Myocyte (in vitro differentiated cells): ENCODE measurements around the gene POC1A. TPM values are rescaled to one million over a fixed set of nuclear protein-coding genes. Genes with fewer than 3 reads are reported as not detected.
A peak's percentile ranks its signal among the peaks of the same experiment; 100 is the strongest.

Source experiments
- DNase-seq: peaks from one replicate; pipeline ENCODE4 v3.0.0-alpha.2; 2012; ENCODE audit warnings: low read depth
- total RNA-seq: library from RNA; depleted of rRNA; stranded (reverse); fragments of >200 nt; gene quantifications from 2 replicates; pipeline ENCODE4 v1.2.3, GENCODE V29; 2014

The POC1A gene
- total RNA-seq, 1 donor from 2014 or later = 1.3 TPM

- DNase-seq = no peak
Measured at GRCh38 chr3:52086976-52087663, 67.1 kb downstream of the POC1A start.

DNA sequence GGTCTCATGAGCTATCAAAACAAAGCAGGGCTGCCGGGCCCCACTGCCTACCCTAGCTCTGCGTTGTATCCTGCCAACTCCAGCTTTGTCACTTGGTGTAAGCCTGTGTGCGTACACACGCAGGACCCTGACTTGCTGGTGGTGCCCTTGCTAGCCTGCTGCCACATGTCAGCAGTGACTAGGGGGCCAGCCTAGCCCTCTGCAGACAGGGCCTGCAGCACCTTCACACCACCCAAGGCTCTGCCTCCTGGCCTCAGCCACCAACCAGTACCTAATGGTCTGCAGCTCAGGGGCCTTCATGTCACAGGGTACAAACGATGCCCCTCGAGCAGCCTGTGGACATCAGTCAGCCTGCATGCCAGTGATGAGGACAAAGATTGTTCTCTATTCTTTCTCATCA, 67.8 kb downstream of the POC1A start:
- no peak for DNase-seq

GRCh38 chr3:52085681-52086282, 68.4 kb downstream of the POC1A start:
- peak; percentile 66 for DNase-seq

- peak; percentile 36 for DNase-seq
Measured at GRCh38 chr3:52084954-52085680, 69.1 kb downstream of the POC1A start.

- DNase-seq = no peak
Measured at GRCh38 chr3:52084216-52084945, 69.8 kb downstream of the POC1A start.

DNA sequence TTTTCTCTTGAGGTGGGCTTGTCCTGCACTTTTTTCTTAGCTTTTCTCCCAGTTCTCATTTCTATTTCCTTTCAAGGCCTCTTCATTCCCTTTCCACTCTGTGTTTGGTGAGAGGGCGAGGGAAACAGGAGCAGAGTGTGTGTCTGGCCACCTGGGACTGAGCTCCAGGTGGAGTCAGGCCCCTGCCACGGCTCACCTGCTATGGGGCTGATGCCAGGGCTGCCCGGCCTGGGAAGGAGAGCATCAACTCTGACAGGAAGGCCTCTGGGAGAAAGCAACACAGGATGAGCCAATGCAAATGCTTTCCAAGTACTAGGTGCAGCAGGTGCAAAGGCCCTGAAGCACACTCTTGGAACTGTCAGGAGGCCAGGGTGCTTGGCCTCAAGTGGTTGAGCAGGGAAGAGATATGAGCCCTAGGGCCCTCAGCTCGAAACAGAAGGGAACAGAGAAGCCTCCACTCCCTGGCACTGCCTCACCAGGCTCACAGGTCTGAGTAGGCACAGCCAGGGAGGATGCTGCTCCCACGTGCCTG, 70.6 kb downstream of the POC1A start:
- DNase-seq = no peak

DNA sequence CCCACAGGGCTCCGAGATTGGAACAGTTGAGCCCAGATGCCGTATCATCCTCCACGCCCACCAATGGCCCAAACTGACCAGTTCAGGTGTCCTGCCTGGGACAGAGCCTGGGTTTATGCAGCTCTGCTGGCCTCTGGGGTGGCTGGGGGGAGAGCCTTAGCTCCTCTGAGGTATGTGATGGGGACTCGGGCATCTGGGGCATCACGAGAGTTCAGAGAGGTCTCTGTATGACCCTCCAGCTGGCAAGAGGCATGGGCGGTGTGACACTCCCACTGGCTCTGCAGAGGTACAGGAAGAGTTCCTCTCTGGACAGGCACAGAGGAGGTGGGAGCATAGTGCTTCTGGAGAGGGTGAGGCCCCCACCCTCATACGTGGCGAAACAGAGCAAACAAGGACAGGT, 71.3 kb downstream of the POC1A start:
- no peak for DNase-seq

- DNase-seq = no peak
Measured at GRCh38 chr3:52080830-52081719, 73.1 kb downstream of the POC1A start.

DNA sequence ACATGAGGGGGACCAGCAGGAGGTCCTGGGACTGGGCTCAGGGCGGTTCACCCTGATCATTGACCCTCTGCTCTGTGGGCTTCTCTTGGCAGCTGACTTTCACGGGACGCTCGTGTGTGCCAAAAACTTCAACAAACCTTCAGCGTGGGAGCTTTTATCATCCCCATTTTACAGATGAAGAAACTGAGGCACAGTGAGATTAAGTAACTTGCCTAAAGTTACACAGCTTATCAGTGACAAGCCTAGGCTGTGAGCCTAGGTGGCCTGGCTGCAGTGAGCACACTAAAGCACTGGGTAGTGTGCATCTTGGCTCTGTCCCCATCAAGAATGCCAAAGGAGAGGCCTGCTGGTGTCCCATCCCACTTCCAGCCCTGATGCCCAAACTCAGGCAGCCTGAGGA, 74.3 kb downstream of the POC1A start:
- no peak for DNase-seq

GRCh38 chr3:52078781-52079560, 75.3 kb downstream of the POC1A start:
- no peak for DNase-seq

- no peak for DNase-seq
Measured at GRCh38 chr3:52077925-52078324, 76.3 kb downstream of the POC1A start.

DNA sequence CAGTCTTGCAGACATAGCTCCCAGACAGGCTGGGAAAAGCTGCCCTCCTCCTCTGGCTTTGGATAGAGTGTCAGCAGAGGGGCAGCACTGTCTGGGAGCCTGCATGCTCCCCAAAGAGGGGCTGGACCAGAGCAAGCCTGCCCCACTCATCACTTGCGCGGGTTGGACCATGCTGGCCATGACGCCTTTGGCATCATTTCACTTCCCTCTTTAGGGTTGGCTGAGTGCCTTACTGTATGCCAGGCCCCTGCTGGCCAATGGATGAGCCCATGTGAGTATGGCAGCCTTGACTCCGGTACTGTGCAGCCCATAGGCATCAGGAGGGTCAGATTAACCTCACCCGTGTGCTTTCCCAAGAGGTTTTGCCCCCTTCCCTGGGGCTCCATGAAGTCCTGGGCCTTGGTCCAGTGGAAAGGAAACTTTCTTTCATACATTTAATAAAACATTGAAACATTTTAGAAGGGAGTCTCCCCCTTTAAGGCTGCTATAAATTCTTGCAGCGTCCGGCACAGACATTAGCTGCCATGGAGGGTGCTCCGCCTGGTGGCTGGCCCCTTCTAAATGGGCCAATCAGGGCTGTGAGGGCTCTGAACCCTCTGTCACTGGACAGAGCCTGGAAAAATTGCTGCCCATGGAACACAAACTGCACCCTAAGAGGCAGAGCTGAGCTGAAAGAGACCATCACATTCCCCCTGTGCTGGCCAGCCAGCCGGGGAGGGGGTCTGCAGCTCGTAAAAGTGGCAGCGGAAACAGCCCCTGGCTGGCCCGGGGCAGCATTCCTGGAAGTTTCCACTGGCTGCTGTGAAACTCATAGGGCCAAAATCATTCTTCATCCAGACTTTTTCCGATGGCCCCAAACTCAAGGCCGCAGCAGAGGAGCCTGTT, 77.1 kb downstream of the POC1A start:
- DNase-seq = no peak

GRCh38 chr3:52073490-52073889, 80.7 kb downstream of the POC1A start:
- DNase-seq = no peak

DNA sequence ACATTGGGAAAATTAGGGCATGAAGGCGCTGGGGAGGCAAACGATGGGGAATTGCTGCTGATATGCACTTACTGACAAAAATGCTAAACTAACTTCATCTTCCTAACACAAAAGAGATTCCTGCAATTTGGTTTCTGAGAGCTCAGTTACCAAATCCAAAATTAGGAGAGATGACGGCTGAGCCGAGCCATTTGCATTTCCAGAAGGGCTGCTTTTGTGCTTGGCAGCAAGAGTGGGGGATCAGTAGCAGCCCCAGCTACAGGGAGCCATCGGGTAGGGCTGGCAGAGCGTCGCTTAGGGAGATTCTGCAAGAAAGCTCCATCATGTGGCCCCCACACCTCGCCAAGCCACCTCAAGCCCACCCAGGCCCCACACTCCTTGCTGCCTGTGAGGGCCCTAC, 81.8 kb downstream of the POC1A start:
- DNase-seq = no peak

DNA sequence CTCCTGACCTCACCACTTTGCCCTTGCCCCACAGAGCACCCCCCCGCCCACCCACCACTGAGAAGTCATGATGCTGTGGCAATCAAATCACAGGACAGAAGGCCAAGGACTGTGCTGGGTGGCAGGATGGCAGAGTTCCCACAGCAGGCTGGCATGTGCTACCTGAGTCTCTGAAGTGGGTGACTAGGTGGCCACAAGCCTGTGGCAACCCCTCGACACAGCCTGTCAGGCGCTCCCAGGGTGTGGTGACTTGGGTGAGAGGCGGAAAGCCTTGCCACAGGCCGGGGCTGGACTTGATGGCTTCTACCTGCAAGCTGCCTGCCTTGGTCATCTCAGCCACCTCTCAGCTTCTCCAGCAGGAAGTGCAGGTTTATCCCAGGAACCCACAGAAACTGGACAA, 82.2 kb downstream of the POC1A start:
- no peak for DNase-seq

DNA sequence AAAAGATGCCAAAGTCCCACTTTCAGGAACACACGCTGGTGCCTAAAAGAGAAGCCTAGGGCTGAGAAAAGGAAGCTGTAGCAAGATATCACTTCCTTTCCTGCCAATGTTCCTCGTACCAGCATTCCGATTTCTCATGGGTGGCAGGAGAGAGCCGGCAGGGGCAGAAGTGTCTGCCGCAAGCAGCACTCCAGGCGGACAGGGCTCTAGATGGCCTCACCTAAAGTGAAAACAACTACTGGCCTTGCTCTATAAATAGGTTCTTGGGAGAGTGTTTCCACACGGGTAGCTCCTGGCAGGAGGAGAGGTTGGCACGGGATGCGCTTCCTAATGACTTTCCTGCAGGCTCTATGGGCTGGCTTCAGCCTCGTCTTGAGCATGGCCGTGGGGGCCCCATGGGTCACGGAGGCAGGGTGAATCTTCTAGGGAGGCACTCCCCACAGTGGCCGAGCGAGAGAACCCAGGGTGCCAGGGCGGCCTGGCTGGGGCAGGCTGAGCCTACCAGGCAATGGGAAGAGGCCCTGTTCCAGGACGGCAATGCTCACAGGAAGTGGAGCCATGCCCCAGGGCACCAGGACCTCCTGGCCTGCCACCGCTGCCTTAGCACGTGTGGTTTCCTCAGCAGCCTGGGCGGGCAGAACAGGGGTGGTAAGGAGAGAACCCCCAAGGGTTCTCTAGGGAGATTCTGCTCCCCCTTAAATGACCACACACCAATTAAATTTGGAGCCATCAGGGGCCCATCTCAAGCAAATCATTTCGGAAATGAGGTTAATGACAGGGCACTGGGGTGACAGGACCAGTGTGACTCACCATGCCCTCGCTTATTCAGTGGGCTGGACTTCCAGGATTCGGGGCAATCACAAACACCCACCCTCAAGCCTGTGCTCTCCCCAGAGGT, 83.2 kb downstream of the POC1A start:
- no peak for DNase-seq

DNA sequence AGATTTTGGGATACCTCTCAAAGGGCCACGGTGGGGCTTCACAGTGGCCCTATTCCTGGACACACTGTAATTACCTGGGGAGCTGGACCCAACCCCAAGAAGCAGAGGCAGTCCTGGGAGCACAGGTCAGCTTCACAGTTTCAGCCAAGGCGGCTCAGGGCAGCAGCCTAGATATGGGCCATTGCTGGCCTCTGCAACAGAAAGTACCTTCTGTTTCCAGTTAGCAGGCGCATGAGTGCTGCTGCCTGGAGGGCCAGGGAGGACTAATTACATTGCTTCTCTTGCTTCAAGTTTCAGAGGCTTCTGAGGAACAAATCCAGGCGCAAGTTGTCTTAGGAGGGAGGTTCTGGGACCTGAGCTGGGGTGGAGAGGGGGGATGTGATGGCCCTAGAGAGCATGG, 84.4 kb downstream of the POC1A start:
- no peak for DNase-seq

GRCh38 chr3:52069135-52069534, 85.1 kb downstream of the POC1A start:
- no peak for DNase-seq
